ENCODE results near the gene TADA2A.
A peak's percentile ranks its signal among the peaks of the same experiment; 100 is the strongest.

The TADA2A gene

DNA sequence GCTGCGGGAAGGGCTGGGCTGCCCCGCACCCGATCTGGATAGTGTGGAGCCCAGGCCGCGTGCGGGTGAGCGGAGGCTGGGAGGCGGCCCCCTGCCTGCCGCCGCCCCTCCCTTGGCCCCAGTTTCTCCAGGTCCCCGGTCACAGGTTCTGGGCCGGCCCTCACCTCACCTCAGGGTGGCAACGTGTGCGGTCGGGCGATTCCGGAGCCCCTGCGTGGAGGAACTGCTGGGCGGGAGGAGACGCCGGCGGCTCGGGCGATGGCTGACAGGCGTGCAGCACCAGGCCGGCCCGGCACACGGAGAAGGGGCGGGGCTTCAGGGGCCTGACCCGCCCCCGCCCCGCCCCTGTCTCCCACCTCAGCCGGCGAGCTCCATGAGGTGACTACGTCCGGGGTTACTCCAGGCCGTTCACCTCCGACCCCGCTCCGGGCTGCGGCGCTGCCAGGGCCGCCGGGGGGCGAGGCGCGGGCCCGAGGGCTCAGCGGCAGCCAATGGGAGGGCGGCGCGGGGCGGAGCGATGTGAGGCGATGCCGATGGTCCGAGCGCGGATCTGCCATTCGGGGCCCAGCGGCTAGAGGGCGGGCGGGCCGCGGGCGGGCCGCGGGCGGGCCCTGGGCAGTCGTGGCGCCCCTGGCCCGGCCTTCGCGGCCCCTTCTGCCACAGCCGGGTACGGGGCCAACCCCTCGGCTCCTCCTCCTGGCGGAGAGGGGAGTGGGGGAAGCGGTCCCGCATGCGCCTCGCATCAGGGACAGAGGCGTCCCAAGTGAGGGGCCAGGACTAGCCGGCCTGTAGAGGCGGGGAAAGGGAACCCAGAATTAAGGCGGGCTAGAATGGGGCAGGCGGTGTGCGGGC lies 47.6 kb upstream of the TADA2A start:
- Histone ChIP-seq H3K36me3 (ENCODE audit: insufficient read depth, low read length) (no peaks in the 10 kb centered on the region), H3F3A (ENCODE audit: low read depth) (no peaks in the 10 kb centered on the region), H3K9ac (ENCODE audit: low read depth, low read length, poor library complexity, severe bottlenecking) (peak overlapping the region; percentile 91), H3K4me1 (ENCODE audit: insufficient read depth, low read length, poor library complexity, severe bottlenecking) (peaks cover 35% of the 10 kb centered on the region), H3K4me3 (ENCODE audit: low read length, poor library complexity, severe bottlenecking) (peak overlapping the region; percentile 93), H3K9me2 (replicated peaks; ENCODE audit: low read depth, low read length) (no peaks in the 10 kb centered on the region), H3K79me2 (ENCODE audit: insufficient read depth, low read length) (peaks cover 47% of the 10 kb centered on the region), H3K4me2 (ENCODE audit: low read depth, low read length, poor library complexity, severe bottlenecking) (peak overlapping the region; percentile 87), H2AFZ (ENCODE audit: low read length) (peak overlapping the region; percentile 84), H3K27me3 (ENCODE audit: insufficient read depth, low read length, poor library complexity, severe bottlenecking) (no peaks in the 10 kb centered on the region), H3K9me3 (ENCODE audit: insufficient read depth, low read depth, low read length) (no peaks in the 10 kb centered on the region), H4K20me1 (ENCODE audit: insufficient read depth, low read length, poor library complexity, severe bottlenecking) (peaks cover 14% of the 10 kb centered on the region)
- TF ChIP-seq EZH2phosphoT487 (IDR thresholded peaks at IDR 0.05; ENCODE audit: borderline replicate concordance), result no peak
- TF ChIP-seq, protein P1, sequence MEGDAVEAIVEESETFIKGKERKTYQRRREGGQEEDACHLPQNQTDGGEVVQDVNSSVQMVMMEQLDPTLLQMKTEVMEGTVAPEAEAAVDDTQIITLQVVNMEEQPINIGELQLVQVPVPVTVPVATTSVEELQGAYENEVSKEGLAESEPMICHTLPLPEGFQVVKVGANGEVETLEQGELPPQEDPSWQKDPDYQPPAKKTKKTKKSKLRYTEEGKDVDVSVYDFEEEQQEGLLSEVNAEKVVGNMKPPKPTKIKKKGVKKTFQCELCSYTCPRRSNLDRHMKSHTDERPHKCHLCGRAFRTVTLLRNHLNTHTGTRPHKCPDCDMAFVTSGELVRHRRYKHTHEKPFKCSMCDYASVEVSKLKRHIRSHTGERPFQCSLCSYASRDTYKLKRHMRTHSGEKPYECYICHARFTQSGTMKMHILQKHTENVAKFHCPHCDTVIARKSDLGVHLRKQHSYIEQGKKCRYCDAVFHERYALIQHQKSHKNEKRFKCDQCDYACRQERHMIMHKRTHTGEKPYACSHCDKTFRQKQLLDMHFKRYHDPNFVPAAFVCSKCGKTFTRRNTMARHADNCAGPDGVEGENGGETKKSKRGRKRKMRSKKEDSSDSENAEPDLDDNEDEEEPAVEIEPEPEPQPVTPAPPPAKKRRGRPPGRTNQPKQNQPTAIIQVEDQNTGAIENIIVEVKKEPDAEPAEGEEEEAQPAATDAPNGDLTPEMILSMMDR (conservative IDR thresholded peaks at IDR 0.05; ENCODE audit: low read length), result peak; percentile 27; the same call in 1 of the 2 replicates

DNA sequence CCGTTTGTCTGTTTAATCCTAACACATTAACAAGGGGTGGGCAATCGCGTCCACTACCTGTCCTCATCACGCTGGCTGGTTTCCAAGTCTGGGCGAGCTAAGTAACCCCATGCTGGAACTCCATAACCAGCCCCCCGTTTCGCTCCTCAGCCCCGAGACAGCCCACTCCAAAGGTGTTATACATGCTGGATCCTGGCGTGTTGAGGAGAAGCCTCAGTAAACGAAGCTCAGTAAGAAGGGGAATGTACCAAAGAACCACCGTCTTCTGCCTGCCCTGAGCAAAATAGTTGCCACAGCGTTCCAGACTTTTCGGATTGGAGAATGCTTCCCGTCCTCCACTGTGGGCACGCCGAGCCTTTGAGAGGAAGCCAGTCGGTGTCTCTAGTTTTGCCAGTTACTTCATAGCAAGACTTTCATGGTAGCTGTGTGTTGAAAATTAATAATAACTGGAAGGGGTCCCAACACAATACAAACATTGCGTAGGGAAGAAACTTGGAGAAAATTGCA lies 47.0 kb upstream of the TADA2A start:
- H3K9me2 ChIP-seq (replicated peaks; ENCODE audit: low read depth, low read length), result no peaks in the 10 kb centered on the region
- peak overlapping the region; percentile 84 for H2AFZ ChIP-seq (ENCODE audit: low read length)
- no peaks in the 10 kb centered on the region for H3F3A ChIP-seq (ENCODE audit: low read depth)
- peaks cover 40% of the 10 kb centered on the region for H3K79me2 ChIP-seq (ENCODE audit: insufficient read depth, low read length)
- H3K27me3 ChIP-seq (ENCODE audit: insufficient read depth, low read length, poor library complexity, severe bottlenecking), result no peaks in the 10 kb centered on the region
- no peaks in the 10 kb centered on the region for H3K36me3 ChIP-seq (ENCODE audit: insufficient read depth, low read length)
- H3K9me3 ChIP-seq (ENCODE audit: insufficient read depth, low read depth, low read length), result no peaks in the 10 kb centered on the region
- H3K4me3 ChIP-seq (ENCODE audit: low read length, poor library complexity, severe bottlenecking), result peak overlapping the region; percentile 93
- TF ChIP-seq EZH2phosphoT487 (IDR thresholded peaks at IDR 0.05; ENCODE audit: borderline replicate concordance), result no peak
- TF ChIP-seq, protein P1 (conservative IDR thresholded peaks at IDR 0.05; ENCODE audit: low read length), result no peak
- H3K4me2 ChIP-seq (ENCODE audit: low read depth, low read length, poor library complexity, severe bottlenecking), result peak overlapping the region; percentile 63
- peaks cover 29% of the 10 kb centered on the region for H3K4me1 ChIP-seq (ENCODE audit: insufficient read depth, low read length, poor library complexity, severe bottlenecking)
- H4K20me1 ChIP-seq (ENCODE audit: insufficient read depth, low read length, poor library complexity, severe bottlenecking), result peaks cover 14% of the 10 kb centered on the region
- H3K9ac ChIP-seq (ENCODE audit: low read depth, low read length, poor library complexity, severe bottlenecking), result peak overlapping the region; percentile 67

DNA sequence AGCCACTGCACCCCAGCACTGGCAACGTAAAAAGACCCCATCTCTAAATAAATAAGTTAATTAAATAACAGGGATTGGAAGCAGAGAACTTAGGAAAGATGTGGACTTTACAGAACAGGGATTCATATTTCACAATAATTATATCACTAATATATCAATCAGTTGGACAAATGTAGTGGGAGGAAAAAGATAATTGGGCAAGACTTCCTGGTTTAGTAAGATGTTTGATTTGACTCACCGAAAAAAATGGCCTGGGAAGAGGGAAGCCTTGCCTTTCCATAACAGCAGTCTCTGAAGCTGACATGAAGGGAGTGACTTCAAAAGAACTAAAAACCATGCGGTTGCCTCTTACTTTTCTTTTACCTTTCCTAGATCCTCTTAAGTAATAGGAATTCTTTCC lies 46.1 kb upstream of the TADA2A start:
- Histone ChIP-seq H3K27me3 (ENCODE audit: insufficient read depth, low read length, poor library complexity, severe bottlenecking) (no peaks in the 10 kb centered on the region), H3K36me3 (ENCODE audit: insufficient read depth, low read length) (no peaks in the 10 kb centered on the region), H4K20me1 (ENCODE audit: insufficient read depth, low read length, poor library complexity, severe bottlenecking) (peaks cover 14% of the 10 kb centered on the region), H3K9me3 (ENCODE audit: insufficient read depth, low read depth, low read length) (no peaks in the 10 kb centered on the region), H3F3A (ENCODE audit: low read depth) (no peaks in the 10 kb centered on the region), H3K4me2 (ENCODE audit: low read depth, low read length, poor library complexity, severe bottlenecking) (no peak overlapping the region), H3K9ac (ENCODE audit: low read depth, low read length, poor library complexity, severe bottlenecking) (no peak overlapping the region), H3K9me2 (replicated peaks; ENCODE audit: low read depth, low read length) (no peaks in the 10 kb centered on the region), H3K4me1 (ENCODE audit: insufficient read depth, low read length, poor library complexity, severe bottlenecking) (peaks cover 29% of the 10 kb centered on the region), H3K79me2 (ENCODE audit: insufficient read depth, low read length) (peaks cover 32% of the 10 kb centered on the region), H3K4me3 (ENCODE audit: low read length, poor library complexity, severe bottlenecking) (no peak overlapping the region), H2AFZ (ENCODE audit: low read length) (no peak overlapping the region)
- TF ChIP-seq EZH2phosphoT487 (IDR thresholded peaks at IDR 0.05; ENCODE audit: borderline replicate concordance), result no peak
- TF ChIP-seq, protein P1 (conservative IDR thresholded peaks at IDR 0.05; ENCODE audit: low read length), result no peak

Measured in Loucy (cell line).